Measurements from ENCODE around the gene PRM2. TPM values are rescaled to one million over a fixed set of nuclear protein-coding genes. Genes with fewer than 3 reads are reported as not detected.

Gene PRM2
- total and polyA plus RNA-seq, 2 experiments from 2014 or later: not detected

DNA sequence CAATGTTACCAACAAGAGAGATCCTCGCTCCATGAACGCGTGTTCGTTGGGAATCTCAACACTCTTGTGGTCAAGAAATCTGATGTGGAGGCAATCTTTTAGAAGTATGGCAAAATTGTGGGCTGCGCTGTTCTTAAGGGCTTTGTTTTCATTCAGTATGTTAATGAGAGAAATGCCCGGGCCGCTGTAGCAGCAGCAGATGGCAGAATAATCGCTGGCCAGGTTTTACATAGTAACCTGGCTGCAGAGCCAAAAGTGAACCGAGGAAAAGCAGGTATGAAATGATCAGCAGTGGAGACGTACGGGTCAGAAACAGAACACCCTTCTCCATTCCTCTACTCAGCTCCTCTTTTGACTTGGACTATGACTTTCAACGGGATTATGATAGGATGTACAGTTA is 33.6 kb downstream of the PRM2 start:
- Histone ChIP-seq H3F3A (replicated peaks; ENCODE audit: low read depth) (no peaks in the 10 kb centered on the region), H3K27ac (ENCODE audit: low read depth) (no peak overlapping the region), H3K27me3 (ENCODE audit: insufficient read depth) (no peaks in the 10 kb centered on the region), H3K4me1 (ENCODE audit: insufficient read depth) (no peaks in the 10 kb centered on the region; the same call in 1 of the 2 replicates), H3K9me2 (ENCODE audit: insufficient read depth) (no peaks in the 10 kb centered on the region), H3K36me3 (ENCODE audit: insufficient read depth) (no peaks in the 10 kb centered on the region), H4K20me1 (replicated peaks; ENCODE audit: insufficient read depth) (no peaks in the 10 kb centered on the region), H2AFZ (no peak overlapping the region), H3K79me2 (replicated peaks; ENCODE audit: insufficient read depth) (no peaks in the 10 kb centered on the region), H3K4me3 (no peak overlapping the region), H3K4me2 (no peak overlapping the region)
- DNase-seq (ENCODE audit: low spot score) (no peak), ATAC-seq (no peak)
- Mint-ChIP-seq H3K36me3 (ENCODE audit: low read depth) (no peaks in the 10 kb centered on the region), H3K9me3 (no peaks in the 10 kb centered on the region), H3K4me1 (peaks cover 3% of the 10 kb centered on the region; the same call in 1 of the 3 replicates), H3K27me3 (ENCODE audit: insufficient read depth, low read depth, poor library complexity) (peaks cover 7% of the 10 kb centered on the region), H3K4me3 (no peak overlapping the region), H3K27ac (no peak overlapping the region)
- no peak for TF ChIP-seq POLR2AphosphoS5 (IDR thresholded peaks at IDR 0.05; ENCODE audit: low read depth)

DNA sequence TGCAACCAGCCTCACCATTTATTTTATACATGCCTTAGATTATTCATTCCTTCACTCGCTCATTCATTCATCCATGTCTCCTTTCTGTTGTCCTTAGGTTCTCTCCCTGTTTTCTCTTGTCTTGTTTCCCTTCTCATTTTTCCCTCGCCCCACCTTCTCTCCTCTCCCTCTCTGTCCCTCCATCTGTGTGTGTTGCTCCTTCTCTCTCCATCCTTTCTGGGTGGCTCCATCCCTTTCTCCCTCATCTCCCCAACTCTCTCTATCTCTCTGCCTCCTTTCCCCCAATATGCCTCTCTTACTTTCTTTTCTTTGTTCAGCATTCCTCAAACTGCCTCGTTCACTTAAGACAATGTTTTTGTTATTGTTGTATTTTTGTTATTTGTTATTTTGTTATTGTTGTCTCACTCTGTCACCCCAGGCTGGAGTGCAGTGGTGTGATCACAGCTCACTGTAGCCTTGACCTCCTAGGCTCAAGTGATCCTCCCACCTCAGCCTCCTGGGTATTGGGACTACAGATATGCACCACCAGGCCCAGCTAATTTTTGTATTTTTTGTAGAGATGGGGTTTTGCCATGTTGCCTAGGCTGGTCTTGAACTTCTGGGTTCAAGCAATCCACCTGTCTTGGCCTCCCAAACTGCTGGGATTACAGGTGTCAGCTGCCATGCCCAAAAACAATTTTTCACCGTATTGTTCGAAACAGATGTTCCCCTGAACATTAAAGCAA is 34.6 kb downstream of the PRM2 start:
- H3K79me2 ChIP-seq (replicated peaks; ENCODE audit: insufficient read depth): no peaks in the 10 kb centered on the region
- Mint-ChIP-seq H3K27ac (no peak overlapping the region), H3K9me3 (no peaks in the 10 kb centered on the region), H3K36me3 (ENCODE audit: low read depth) (no peaks in the 10 kb centered on the region), H3K4me1 (peaks cover 3% of the 10 kb centered on the region; the same call in 1 of the 3 replicates), H3K4me3 (no peak overlapping the region), H3K27me3 (ENCODE audit: insufficient read depth, low read depth, poor library complexity) (peaks cover 7% of the 10 kb centered on the region)
- TF ChIP-seq JUNB (IDR thresholded peaks at IDR 0.05; ENCODE audit: unreplicated experiment) (no peak), EZH2 (IDR thresholded peaks at IDR 0.05; ENCODE audit: low read depth, unreplicated experiment) (no peak), NANOG (IDR thresholded peaks at IDR 0.05; ENCODE audit: borderline replicate concordance) (no peak), STAT1 (IDR thresholded peaks at IDR 0.05; ENCODE audit: unreplicated experiment) (no peak), EZH2phosphoT487 (IDR thresholded peaks at IDR 0.05; ENCODE audit: unreplicated experiment) (no peak), ZNF331 (CRISPR knock-in tag; IDR thresholded peaks at IDR 0.05; ENCODE audit: low read depth) (no peak)
- TF ChIP-seq, protein P1, sequence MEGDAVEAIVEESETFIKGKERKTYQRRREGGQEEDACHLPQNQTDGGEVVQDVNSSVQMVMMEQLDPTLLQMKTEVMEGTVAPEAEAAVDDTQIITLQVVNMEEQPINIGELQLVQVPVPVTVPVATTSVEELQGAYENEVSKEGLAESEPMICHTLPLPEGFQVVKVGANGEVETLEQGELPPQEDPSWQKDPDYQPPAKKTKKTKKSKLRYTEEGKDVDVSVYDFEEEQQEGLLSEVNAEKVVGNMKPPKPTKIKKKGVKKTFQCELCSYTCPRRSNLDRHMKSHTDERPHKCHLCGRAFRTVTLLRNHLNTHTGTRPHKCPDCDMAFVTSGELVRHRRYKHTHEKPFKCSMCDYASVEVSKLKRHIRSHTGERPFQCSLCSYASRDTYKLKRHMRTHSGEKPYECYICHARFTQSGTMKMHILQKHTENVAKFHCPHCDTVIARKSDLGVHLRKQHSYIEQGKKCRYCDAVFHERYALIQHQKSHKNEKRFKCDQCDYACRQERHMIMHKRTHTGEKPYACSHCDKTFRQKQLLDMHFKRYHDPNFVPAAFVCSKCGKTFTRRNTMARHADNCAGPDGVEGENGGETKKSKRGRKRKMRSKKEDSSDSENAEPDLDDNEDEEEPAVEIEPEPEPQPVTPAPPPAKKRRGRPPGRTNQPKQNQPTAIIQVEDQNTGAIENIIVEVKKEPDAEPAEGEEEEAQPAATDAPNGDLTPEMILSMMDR (conservative IDR thresholded peaks at IDR 0.05; ENCODE audit: low read depth in 2 of 2): no peak
- TF ChIP-seq, protein P2, sequence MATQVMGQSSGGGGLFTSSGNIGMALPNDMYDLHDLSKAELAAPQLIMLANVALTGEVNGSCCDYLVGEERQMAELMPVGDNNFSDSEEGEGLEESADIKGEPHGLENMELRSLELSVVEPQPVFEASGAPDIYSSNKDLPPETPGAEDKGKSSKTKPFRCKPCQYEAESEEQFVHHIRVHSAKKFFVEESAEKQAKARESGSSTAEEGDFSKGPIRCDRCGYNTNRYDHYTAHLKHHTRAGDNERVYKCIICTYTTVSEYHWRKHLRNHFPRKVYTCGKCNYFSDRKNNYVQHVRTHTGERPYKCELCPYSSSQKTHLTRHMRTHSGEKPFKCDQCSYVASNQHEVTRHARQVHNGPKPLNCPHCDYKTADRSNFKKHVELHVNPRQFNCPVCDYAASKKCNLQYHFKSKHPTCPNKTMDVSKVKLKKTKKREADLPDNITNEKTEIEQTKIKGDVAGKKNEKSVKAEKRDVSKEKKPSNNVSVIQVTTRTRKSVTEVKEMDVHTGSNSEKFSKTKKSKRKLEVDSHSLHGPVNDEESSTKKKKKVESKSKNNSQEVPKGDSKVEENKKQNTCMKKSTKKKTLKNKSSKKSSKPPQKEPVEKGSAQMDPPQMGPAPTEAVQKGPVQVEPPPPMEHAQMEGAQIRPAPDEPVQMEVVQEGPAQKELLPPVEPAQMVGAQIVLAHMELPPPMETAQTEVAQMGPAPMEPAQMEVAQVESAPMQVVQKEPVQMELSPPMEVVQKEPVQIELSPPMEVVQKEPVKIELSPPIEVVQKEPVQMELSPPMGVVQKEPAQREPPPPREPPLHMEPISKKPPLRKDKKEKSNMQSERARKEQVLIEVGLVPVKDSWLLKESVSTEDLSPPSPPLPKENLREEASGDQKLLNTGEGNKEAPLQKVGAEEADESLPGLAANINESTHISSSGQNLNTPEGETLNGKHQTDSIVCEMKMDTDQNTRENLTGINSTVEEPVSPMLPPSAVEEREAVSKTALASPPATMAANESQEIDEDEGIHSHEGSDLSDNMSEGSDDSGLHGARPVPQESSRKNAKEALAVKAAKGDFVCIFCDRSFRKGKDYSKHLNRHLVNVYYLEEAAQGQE (IDR thresholded peaks at IDR 0.05; ENCODE audit: unreplicated experiment): no peak
- TF ChIP-seq, protein P3, sequence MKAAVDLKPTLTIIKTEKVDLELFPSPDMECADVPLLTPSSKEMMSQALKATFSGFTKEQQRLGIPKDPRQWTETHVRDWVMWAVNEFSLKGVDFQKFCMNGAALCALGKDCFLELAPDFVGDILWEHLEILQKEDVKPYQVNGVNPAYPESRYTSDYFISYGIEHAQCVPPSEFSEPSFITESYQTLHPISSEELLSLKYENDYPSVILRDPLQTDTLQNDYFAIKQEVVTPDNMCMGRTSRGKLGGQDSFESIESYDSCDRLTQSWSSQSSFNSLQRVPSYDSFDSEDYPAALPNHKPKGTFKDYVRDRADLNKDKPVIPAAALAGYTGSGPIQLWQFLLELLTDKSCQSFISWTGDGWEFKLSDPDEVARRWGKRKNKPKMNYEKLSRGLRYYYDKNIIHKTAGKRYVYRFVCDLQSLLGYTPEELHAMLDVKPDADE (IDR thresholded peaks at IDR 0.05): no peak
- DNase-seq (ENCODE audit: low spot score): no peak
- no peaks in the 10 kb centered on the region for H3K36me3 ChIP-seq (ENCODE audit: insufficient read depth)
- no peak overlapping the region for H3K4me2 ChIP-seq
- no peaks in the 10 kb centered on the region; the same call in 1 of the 2 replicates for H3K4me1 ChIP-seq (ENCODE audit: insufficient read depth)
- no peaks in the 10 kb centered on the region for H3K27me3 ChIP-seq (ENCODE audit: insufficient read depth)
- H3F3A ChIP-seq (replicated peaks; ENCODE audit: low read depth): no peaks in the 10 kb centered on the region
- no peak overlapping the region for H2AFZ ChIP-seq
- H3K27ac ChIP-seq (ENCODE audit: low read depth): no peak overlapping the region; the same call in 1 of the 2 replicates
- no peaks in the 10 kb centered on the region for H4K20me1 ChIP-seq (replicated peaks; ENCODE audit: insufficient read depth)
- H3K4me3 ChIP-seq: no peak overlapping the region
- H3K9me2 ChIP-seq (ENCODE audit: insufficient read depth): no peaks in the 10 kb centered on the region
- ATAC-seq: no peak
